CD4-positive, alpha-beta T cell treated with Interleukin-17A for 4 hours (primary cell): ENCODE data around the gene GPC5.

Source experiments
- DNase-seq: peaks from one replicate; pipeline ENCODE4 v3.0.0-alpha.2; 2020; ENCODE audit warnings: mixed read lengths

Gene GPC5

DNA sequence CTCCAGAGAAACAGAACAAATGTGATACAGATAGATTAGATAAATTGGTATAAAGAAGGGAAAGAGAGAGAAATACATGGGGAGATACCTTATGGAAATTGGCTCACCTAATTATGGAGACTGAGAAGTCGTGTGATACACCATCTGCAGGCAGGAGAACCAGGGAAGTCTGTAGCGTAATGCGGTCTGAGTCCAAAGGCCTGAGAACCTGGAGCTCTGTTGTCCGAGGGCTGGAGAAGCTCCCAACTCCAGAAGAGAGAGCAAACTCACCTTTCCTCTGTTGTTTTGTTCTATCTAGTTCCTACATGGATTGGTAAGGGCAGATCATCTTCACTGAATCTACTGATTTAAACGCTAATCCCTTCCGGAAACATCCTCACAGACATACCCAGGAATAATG is 1179.9 kb downstream of the GPC5 start:
- DNase-seq = no peak

DNA sequence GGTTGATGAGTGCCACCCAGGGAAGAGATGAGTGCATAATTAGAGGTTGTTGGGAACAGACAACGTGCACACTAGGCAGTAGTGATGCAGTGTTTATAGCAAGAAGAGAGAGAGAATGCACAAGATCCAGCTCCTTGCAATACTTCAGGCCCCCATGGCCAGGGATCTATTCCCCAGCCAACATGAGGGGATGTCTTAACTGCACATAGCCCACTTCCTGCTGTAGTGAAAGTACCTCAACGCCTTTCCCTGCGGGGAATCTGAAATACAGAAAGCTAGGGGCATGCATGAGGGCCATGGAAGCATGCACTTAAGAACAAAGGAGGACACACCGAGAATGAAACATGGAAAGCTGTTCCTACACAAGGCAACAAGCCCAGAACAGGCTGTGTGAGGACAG is 1191.5 kb downstream of the GPC5 start:
- DNase-seq = no peak

DNA sequence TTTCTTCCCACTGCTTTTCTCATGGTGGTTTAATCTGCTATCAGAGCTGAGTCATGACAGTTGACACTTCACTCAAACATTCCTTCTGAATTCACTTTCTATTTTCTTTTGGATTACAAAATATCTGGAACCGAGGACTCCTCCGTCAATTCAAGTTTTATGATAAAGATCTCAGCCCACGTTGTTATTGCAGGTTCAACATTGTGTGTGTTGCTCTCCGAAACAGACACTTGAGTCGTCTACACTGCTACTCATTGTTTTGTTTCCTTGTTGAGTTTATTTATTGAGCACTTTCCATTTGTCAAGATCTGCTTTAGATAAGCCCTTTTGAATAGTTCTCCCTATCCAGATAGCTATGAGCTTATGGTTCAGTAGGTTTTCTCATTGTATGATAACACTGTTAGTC is 1192.1 kb downstream of the GPC5 start:
- no peak for DNase-seq

DNA sequence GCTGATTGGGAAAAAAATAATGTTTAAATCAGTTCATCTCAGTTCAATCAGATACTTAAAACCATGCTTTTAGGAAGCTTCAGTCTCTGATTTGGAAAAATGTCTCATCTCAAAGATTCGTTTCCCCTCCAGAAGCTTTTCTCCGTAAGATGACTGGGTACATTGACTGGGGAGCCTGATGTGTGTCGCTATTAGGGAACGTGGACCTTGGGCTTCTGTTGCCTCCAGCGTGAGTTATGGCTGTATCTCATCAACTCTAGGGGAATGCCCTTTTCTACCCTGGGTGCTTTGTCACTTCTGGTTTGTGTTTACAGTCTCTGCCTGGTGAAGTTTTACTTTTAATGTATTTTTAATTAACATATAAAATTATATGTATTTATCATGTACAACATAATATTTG is 1192.7 kb downstream of the GPC5 start:
- no peak for DNase-seq

DNA sequence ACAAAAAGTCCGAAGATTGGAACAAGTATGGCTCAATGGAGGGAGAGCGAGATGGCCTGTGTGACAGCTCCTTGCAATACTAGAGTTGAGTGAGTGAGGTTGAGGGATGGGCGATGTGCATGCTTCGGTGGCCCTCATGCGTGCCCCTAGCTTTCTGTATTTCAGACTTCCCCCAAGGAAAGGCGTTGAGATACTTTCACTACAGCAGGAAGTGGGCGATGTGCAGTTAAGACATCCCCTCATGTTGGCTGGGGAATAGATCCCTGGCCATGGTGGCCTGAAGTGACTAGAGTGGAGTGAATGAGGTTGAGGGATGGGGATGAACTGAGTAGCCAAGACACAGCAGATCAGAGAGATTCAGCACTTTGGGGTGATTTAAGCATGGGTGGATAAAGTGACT is 1194.3 kb downstream of the GPC5 start:
- no peak for DNase-seq

DNA sequence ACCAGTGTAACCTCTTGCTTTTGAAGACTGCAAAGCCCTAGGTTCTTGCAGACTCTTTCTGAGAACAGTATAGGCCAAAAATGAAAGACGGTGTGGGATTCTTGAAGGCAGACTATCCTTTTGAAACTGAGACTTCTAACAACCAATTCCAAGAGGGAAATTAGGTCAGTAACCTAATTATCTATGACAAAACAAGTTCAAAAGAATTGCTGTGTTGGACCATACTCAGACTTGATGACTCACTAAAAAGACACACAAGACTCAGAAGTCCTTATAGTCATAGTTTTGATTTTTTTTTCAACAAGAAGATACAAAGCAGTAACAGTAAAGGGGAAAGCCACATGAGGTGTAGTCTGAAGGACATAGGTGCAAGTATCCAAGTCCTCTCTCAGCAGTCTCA is 1204.1 kb downstream of the GPC5 start:
- DNase-seq = no peak

DNA sequence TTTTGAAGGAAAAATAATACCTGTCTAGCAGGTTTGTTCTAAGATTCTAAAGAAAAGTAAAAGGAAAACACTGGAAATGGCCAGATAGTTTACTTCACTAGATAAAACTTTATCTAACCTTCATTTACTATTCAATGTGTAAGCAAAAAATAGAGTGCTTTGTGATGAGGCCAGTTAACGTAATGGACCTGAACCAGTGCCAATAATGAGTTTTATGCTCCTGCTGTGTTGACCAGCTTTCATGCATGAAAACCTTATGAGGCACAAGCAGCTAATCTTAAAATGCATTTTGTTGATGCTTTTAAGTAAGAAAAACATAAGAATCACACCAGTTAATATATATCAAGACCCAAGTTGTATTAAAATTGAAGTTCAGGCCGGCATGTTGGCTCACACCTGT is 1211.0 kb downstream of the GPC5 start:
- DNase-seq = no peak

DNA sequence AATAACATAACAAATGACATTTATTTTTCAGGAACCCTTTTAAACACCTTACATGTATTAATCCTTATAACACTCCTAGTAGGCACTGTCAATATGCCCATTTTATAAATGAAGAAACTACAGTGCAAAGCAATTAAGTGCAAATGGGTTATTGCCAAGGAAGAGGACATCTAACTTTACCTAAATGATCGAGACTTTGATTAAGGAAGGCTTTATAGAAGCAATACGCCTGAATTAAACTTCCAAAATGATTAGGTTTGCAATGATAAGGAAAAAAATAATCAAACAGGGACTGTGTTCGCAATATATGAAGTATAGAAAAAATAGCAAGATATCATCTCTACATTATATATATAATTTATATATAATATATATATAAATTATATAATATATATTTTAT is 1214.5 kb downstream of the GPC5 start:
- DNase-seq = no peak

DNA sequence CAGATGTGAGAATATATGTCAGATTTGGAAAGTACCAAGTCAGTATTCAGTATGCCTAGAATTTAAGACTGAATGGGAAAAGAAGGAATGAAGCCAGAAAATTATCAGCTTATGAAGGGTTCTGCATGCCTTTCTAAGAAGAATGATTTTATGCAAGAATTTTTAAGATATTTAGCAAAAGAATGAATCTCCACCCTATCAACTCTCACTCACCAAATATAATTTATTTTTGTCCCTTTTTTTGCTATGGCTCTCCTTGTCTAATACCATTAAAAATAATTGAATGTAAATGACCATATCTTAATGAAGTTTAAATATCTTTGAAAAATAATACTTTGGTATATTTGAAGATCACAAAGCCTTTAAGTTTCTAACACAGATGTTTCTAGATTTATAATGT is 1215.5 kb downstream of the GPC5 start:
- no peak for DNase-seq

DNA sequence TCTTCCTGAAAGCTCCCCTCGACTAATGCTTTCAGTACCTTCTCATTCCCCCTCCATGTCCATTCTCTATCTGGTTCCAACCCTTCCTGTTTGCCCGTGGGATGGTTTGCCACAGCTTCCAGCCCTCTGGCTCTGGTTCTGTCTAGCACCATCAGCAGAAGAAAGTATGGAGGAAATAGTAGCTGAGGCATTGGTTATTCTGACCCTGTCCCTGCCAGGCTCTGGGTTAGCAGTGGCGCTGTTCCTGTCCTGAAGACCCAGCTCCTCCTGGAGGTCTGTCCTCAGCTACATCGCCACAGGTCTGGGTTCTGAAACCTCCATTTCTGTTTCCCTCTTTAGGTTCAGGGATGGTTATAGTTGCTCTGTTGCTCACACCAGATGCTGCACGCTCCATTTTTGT is 1223.6 kb downstream of the GPC5 start:
- DNase-seq = no peak

DNA sequence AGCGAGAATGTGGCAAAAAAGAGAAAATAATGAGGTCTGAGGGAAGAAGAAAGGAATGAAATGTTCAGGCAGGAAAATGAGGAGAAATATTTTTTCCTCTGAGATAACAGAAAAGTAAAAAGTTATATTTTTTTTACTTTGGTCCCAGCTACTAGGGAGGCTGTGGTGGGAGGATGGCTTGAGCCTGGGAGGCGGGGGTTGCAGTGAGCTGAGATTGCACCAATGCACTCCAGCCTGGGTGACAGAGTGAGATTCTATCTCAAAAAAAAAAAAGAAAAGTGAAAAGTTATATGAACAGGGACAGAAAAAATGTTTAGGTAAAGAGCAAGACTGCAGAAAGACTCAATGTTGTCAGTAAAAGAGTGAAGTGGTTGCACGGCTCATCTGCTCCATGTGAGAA is 1224.5 kb downstream of the GPC5 start:
- DNase-seq = no peak

DNA sequence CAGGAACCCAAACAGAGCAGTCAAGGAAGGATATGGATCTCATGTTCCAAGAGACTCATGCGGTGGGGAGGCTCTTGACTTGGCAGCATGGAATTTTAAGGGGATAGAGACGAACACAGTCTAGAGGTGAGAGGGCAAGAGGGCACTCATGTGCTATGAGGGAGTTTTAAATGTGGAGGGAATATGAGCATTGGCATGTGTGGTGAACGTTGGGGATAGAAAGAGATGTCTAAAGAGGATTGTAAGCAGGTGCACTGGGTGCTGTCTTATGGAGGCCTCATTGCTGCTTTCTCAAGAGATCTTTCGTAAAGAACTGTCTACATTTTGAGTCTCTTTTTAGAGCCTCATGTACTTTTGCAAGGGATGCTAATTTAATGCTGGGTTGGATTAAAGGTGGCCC is 1227.9 kb downstream of the GPC5 start:
- DNase-seq = no peak

DNA sequence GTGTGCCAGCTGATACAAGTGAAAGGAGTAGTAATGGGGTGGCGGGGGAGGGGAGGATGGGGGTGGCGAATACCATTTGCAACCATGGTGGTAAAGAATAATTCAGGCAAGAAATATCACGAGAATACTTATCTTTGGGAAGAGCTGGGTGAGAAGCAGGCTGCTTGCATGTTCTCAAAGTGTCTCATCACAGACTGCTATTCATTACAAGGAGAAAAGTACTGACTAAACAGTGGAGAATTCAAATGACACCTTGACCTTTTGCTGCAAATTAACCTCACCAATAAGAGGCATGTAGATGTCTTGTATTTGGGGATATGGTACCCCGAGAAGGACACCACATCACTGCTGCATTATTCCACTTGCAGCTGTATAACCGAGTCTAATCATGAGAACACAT is 1242.5 kb downstream of the GPC5 start:
- DNase-seq = no peak

DNA sequence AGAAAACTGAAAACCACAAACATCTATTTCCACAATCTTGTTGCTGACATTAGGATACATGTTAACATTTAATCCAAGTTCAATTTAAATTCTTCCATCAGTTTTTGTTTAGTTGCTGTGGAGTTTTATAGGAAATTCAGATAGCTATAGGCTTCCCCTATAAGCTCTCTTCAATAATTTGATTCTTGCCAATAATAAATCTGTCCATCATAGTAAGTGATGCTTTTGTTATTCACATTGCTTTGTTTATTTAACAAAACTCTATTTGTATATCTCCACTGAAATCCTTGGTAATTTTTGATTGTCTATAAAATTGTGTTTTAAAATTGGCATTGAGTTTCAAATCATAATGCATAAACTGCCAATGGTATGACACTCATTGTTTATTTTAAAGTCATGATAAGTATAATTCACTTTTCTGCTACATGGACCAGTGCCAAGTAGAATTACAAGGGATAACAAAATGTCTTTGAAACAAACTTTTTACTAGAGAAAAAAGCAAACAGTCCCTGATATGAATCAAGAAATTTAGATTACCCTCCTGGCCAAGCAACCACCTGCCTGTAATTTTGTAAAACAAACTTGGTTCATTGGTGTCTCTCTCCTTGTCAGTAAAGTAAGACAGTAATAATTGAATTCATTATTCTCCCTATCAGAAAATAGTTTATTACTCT is 1250.9 kb downstream of the GPC5 start:
- DNase-seq = no peak

DNA sequence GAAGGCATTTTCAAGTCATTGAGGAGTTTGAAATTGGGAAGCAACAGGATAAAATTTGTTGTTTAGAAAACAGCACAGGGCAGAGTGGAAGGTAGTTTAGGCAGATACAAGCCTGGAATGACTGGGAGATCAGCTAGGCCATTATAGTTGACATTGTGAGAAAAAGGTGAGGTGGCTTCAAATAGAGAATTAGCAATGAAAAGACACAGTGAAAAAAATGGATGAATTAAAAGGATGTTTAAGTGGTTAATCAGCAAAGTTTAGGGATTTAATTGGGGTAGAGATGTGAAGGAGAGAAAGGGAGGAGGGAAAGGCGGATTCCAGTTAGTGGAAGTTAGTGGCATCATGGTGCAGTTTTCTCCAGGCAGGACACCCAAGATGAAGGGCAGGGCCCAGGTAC is 1257.7 kb downstream of the GPC5 start:
- DNase-seq = no peak

DNA sequence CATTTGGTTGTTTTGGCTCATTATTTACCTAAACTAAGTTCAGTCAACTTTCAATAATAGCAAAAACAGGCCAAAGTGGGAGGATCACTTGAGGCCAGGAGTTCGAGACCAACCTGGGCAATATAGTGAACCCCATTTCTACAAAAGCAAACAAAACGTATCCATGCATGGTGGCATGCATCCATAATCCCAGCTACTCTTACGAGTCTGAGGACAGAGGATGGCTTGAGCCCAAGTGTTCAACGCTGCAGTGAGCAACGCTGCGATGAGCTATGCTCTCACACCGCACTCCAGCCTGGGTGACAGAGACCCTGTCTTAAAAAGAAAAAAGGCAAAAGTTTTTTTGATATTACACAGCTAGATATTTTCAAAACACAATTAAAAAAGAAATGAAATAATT is 1258.2 kb downstream of the GPC5 start:
- DNase-seq = no peak

DNA sequence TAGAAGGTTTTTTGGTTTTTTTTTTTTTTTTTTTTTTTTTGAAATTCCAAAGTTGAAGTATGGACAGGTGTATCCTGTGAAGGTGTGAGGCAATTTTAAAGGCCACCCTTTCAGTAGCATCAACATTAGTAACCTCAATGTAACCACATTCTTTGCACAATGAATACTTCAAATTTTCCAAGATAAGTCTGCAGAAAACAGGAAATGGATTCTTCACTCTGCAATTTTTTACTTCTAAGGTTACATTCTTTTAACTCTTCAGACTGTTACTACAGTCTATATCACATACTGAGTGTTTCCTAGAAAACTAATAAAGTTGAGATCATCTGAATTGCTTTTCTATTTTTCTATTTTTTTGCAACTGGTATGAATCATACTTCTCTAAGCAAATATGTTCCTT is 1259.1 kb downstream of the GPC5 start:
- DNase-seq = no peak

DNA sequence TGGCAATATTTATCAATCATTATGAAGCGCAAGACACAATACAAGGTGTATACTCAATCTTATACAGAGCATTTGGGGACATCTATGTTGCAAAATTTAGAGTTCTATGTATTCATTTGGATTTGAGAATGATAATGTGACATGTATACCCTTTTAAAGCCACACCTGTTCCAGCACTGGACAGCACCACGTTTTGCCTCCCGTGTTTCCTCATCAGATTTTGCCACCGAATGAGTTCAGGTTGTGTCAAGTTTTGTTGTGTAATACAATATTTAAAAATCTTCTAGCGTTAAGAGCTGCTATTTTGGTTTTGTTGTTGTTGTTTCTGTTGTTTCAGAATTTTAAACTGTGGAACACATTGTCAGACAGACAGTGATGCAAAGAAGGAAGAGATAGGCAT is 1259.9 kb downstream of the GPC5 start:
- no peak for DNase-seq

DNA sequence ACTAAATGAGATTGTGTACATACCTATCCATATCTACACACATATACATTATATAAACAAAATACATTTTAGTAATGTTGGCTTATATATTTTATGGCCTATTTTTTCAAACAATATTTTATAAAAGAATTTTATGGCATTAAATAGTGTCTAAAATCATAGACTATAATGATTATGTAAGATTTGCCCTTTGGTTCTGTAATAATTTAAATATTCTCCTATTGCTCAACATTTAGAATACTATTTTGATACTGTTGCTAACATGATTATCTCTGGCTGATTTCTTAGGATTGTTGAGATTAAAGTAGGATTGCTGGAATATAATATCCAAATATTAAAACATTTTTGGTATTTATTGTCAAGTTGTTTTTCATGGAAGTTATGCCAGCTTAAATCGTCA is 1263.0 kb downstream of the GPC5 start:
- no peak for DNase-seq

DNA sequence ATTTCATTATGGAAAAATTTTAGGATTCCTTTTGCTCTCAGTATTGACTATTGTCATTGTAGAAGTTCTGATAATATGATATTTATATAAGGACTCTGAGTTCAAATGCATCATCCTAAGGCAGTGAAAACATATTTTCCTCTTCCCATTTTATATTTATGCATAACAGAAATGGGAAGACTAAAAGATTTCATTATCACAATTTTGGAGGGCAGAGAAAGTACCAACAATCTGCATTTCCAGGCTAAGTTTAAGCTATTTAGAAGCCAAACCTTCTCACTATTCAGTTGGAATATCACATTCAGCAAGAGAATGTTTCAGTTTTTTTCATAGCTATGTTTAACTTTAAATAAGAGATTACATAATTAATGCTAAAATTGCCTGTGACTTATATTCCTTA is 1269.7 kb downstream of the GPC5 start:
- DNase-seq = no peak

DNA sequence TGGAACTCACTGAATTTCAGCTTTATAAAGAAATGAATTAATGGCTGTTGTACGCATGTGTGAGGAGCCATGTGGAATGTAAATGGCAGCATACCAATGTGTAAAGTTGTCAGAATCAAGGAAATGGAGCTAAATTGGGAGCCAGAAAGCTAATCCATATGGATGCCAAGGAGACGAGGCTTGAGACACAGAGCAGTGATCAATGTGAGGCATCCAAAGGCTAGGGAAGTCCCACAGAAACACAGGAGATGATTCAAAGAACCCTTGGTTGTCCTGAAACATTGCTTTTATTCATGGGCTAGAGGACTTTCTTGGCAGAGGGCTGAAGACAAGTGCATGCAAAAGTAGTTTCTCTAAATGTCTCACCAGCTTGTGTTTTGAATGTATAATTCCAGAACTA is 1271.7 kb downstream of the GPC5 start:
- no peak for DNase-seq

DNA sequence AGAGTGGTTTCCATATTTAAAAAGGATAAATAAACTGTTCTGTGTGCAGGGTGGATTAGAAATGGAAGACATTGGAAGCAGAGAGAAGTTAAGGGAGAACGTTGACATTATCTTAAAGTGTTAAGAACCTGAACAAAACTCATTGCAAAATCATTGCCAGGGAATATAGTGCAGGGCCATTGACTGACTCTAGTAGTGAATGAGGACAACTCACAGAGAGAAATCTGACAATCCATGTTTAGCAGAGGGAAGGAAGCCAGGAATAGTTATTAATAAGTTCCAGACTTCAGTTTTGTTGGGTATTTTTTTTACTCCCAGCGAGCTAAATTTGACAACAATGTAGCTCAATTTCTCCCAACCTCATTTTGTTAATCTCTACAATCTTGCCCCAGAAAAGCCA is 1273.4 kb downstream of the GPC5 start:
- no peak for DNase-seq

DNA sequence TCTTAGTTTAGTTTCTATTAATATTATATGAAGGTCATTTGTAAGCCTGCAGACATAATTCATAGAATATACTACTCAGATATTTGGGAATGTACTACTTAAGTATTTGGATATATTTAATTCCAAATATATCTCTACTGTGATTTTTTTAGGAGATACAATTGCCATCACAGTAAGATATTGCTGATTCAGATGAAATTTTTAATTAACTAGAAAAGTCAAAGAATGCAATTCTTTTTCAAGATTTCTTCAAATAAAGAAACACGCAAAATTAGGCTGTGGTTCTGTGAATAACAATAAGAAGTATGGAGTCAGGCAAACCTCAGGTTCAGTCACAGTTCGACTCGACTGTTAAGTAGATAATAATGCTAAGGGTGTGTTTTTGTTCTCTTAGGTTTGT is 1277.8 kb downstream of the GPC5 start:
- DNase-seq = no peak

DNA sequence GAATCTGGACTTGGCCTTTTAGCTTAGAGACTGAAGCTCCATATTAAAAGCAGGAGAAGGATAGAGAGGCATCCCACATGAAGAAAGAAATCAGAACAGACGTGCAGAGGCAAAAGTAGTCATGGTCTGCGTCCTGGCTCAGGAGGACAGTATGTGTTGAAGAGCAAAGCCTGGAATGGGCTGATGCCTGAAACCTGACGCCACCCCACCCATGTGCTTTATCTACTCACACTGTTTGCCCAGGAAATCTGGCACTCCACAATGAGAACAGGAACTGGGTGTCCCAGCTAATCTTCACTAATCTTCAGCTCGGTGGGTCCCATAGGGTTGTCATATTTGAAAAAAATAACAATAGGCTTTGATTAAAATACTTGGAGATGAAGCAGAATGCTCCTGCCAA is 1279.2 kb downstream of the GPC5 start:
- DNase-seq = no peak

DNA sequence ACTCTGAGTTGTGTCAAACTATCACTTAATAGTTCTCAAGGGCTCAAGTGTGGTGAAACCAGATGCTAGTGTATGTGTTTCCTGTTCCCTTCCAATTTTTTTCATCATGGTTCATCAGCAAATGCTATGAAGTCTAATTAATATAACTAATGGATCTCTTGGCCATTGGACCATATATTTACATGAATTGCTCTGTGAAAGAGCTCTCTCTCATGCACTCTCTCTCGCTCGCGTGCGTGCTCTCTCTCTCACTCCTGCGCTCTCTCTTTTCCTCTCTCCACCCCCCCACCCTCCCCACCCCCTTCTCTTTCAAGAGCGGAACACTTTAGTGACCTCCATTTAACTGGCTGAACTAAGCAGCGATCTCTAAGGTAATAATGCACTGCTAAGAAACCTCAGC is 1281.2 kb downstream of the GPC5 start:
- no peak for DNase-seq

DNA sequence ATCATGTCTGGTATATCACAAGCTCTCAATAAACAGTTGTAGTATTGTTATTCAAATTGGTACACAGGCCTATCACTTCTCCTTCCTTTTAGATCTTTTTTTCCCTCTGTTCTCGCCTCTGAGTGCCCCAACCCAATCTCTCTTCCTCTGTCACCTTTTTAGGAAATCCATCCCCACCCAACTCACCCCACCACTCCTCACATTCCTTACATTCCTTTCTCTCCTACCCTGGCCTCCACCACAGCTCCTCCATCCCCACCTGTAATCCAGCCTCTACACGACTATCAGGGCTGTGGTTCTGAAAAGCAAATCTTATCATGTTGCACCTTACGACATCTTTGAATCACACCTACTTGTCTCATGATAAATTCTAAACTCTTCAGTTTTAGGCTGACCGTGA is 1282.8 kb downstream of the GPC5 start:
- DNase-seq = no peak
